ENCODE measurements around the gene COL27A1. TPM values are rescaled to one million over a fixed set of nuclear protein-coding genes. Genes with fewer than 3 reads are reported as not detected.

COL27A1 gene
- total RNA-seq (10 to 100 TPM; 36.9 to 54.3 TPM), polyA plus RNA-seq (10 to 100 TPM in 1 of 2 donors, 1 to 10 TPM in 1; 1.9 to 59.4 TPM)
- long read RNA-seq, donor 1, partial matches to known transcripts: 19 of 35 reads
- long read RNA-seq, donor 1, other reads (novel, unspliced or antisense): 16 of 35 reads
- long read RNA-seq, donor 2, partial matches to known transcripts: 10 of 23 reads
- long read RNA-seq, donor 2, other reads (novel, unspliced or antisense): 12 of 23 reads

GRCh38 chr9:114155263-114155994, at the start of gene COL27A1:
Gene COL27A1, plus strand, starts transcription at chr9:114155537. Its CDS starts 414 bp downstream, at chr9:114155951.
- DNase-seq (peak; percentile 86 to 96), ATAC-seq (ENCODE audit: low FRiP score) (peak; percentile 90)
- no peaks in the 10 kb centered on the region for H3K9me3 ChIP-seq (ENCODE audit: control insufficient read depth, low read length)
- no peaks in the 10 kb centered on the region for H3K4me1 ChIP-seq (ENCODE audit: control insufficient read depth in 1 of 2, insufficient read depth in 2 of 2, low read length in 2 of 2)
- H3K4me3 ChIP-seq (ENCODE audit: low read length in 2 of 2): peak within 1 kb of the TSS; percentile 84
- H3K27ac ChIP-seq (ENCODE audit: low read depth in 1 of 2, low read length in 2 of 2): peak within 1 kb of the TSS in 1 of 2 donors; percentile 64
- intact Hi-C loops (cut with DNase I): loop anchor here (1.0 to 5.0 kb wide), 5 partner anchors 49 to 135 kb away; no protein-coding TSS in a partner anchor
- H3K36me3 ChIP-seq (ENCODE audit: control insufficient read depth in 1 of 2, insufficient read depth in 2 of 2, low read length in 1 of 2): no peaks in the 10 kb centered on the region
- 0 to 1% methylated on average over 51 to 63 of the region's 63 CpGs for WGBS, 2 donors
- H3K27me3 ChIP-seq (ENCODE audit: control insufficient read depth in 1 of 2, insufficient read depth in 2 of 2, low read length in 1 of 2): no peaks in the 10 kb centered on the region

GRCh38 chr9:114107286-114108001, 47.9 kb upstream of the COL27A1 start:
- no peaks in the 10 kb centered on the region for H3K36me3 ChIP-seq (ENCODE audit: control insufficient read depth in 1 of 2, insufficient read depth in 2 of 2, low read length in 1 of 2)
- no peak overlapping the region for H3K4me3 ChIP-seq (ENCODE audit: low read length in 2 of 2)
- intact Hi-C loops (cut with DNase I): loop anchor here (1.0 to 5.0 kb wide), 5 partner anchors 45 to 185 kb away; partner anchors contain the start of gene COL27A1 (in 1 of the 2)
- no peak for DNase-seq
- no peak for ATAC-seq (ENCODE audit: low FRiP score)
- WGBS, 2 donors: 76 to 78% methylated on average over 13 of the region's 13 CpGs
- H3K27me3 ChIP-seq (ENCODE audit: control insufficient read depth in 1 of 2, insufficient read depth in 2 of 2, low read length in 1 of 2): no peaks in the 10 kb centered on the region
- H3K9me3 ChIP-seq (ENCODE audit: control insufficient read depth, low read length): no peaks in the 10 kb centered on the region
- no peak overlapping the region for H3K27ac ChIP-seq (ENCODE audit: low read depth in 1 of 2, low read length in 2 of 2)
- no peaks in the 10 kb centered on the region for H3K4me1 ChIP-seq (ENCODE audit: control insufficient read depth in 1 of 2, insufficient read depth in 2 of 2, low read length in 2 of 2)

GRCh38 chr9:114108016-114108833, 47.1 kb upstream of the COL27A1 start:
- WGBS, 2 donors: 48 to 52% methylated on average over 28 of the region's 28 CpGs
- ATAC-seq (ENCODE audit: low FRiP score) (peak; percentile 82), DNase-seq (peak; percentile 80 to 93)
- intact Hi-C loops (cut with DNase I): loop anchor here (1.0 to 5.0 kb wide), 4 partner anchors 44 to 184 kb away; no protein-coding TSS in a partner anchor
- Histone ChIP-seq H3K4me3 (ENCODE audit: low read length in 2 of 2) (no peak overlapping the region), H3K27ac (ENCODE audit: low read depth in 1 of 2, low read length in 2 of 2) (no peak overlapping the region), H3K9me3 (ENCODE audit: control insufficient read depth, low read length) (no peaks in the 10 kb centered on the region), H3K4me1 (ENCODE audit: control insufficient read depth in 1 of 2, insufficient read depth in 2 of 2, low read length in 2 of 2) (no peaks in the 10 kb centered on the region), H3K36me3 (ENCODE audit: control insufficient read depth in 1 of 2, insufficient read depth in 2 of 2, low read length in 1 of 2) (no peaks in the 10 kb centered on the region), H3K27me3 (ENCODE audit: control insufficient read depth in 1 of 2, insufficient read depth in 2 of 2, low read length in 1 of 2) (no peaks in the 10 kb centered on the region)

- ATAC-seq (ENCODE audit: low FRiP score) (no peak), DNase-seq (no peak)
- Histone ChIP-seq H3K4me1 (ENCODE audit: control insufficient read depth in 1 of 2, insufficient read depth in 2 of 2, low read length in 2 of 2) (peaks cover 0 to 4% of the 10 kb centered on the region in 2 donors), H3K27ac (ENCODE audit: low read depth in 1 of 2, low read length in 2 of 2) (no peak overlapping the region), H3K27me3 (ENCODE audit: control insufficient read depth in 1 of 2, insufficient read depth in 2 of 2, low read length in 1 of 2) (no peaks in the 10 kb centered on the region), H3K4me3 (ENCODE audit: low read length in 2 of 2) (no peak overlapping the region), H3K9me3 (ENCODE audit: control insufficient read depth, low read length) (no peaks in the 10 kb centered on the region), H3K36me3 (ENCODE audit: control insufficient read depth in 1 of 2, insufficient read depth in 2 of 2, low read length in 1 of 2) (no peaks in the 10 kb centered on the region)
- intact Hi-C loops (cut with DNase I): loop anchor here in 1 of 2 donors (5.0 kb wide), 3 partner anchors 43 to 183 kb away; no protein-coding TSS in a partner anchor
- WGBS, 2 donors: 96 to 98% methylated on average over 6 of the region's 6 CpGs
Measured at GRCh38 chr9:114109124-114109523, 46.2 kb upstream of the COL27A1 start.

- intact Hi-C loops (cut with DNase I): no loop called here
Measured at GRCh38 chr9:114110180-114110579, 45.2 kb upstream of the COL27A1 start.

GRCh38 chr9:114112325-114112724, 43.0 kb upstream of the COL27A1 start:
- intact Hi-C loops (cut with DNase I): no loop called here
- no peak for ATAC-seq (ENCODE audit: low FRiP score)

More at GRCh38 chr9:114110180-114110579, 45.2 kb upstream of the COL27A1 start:
- H3K4me3 ChIP-seq (ENCODE audit: low read length in 2 of 2): no peak overlapping the region
- no peaks in the 10 kb centered on the region for H3K36me3 ChIP-seq (ENCODE audit: control insufficient read depth in 1 of 2, insufficient read depth in 2 of 2, low read length in 1 of 2)
- WGBS, 2 donors: 80 to 86% methylated on average over 2 of the region's 2 CpGs
- H3K9me3 ChIP-seq (ENCODE audit: control insufficient read depth, low read length): no peaks in the 10 kb centered on the region
- DNase-seq (no peak), ATAC-seq (ENCODE audit: low FRiP score) (no peak)
- H3K4me1 ChIP-seq (ENCODE audit: control insufficient read depth in 1 of 2, insufficient read depth in 2 of 2, low read length in 2 of 2): peaks cover 0 to 4% of the 10 kb centered on the region in 2 donors
- no peak overlapping the region for H3K27ac ChIP-seq (ENCODE audit: low read depth in 1 of 2, low read length in 2 of 2)
- H3K27me3 ChIP-seq (ENCODE audit: control insufficient read depth in 1 of 2, insufficient read depth in 2 of 2, low read length in 1 of 2): no peaks in the 10 kb centered on the region

GRCh38 chr9:114112778-114113584, 42.4 kb upstream of the COL27A1 start:
- DNase-seq (peak; percentile 90 to 95), ATAC-seq (ENCODE audit: low FRiP score) (peak; percentile 73)
- Histone ChIP-seq H3K36me3 (ENCODE audit: control insufficient read depth in 1 of 2, insufficient read depth in 2 of 2, low read length in 1 of 2) (no peaks in the 10 kb centered on the region), H3K27me3 (ENCODE audit: control insufficient read depth in 1 of 2, insufficient read depth in 2 of 2, low read length in 1 of 2) (no peaks in the 10 kb centered on the region), H3K9me3 (ENCODE audit: control insufficient read depth, low read length) (no peaks in the 10 kb centered on the region), H3K4me1 (ENCODE audit: control insufficient read depth in 1 of 2, insufficient read depth in 2 of 2, low read length in 2 of 2) (peaks cover 0 to 4% of the 10 kb centered on the region in 2 donors), H3K4me3 (ENCODE audit: low read length in 2 of 2) (no peak overlapping the region), H3K27ac (ENCODE audit: low read depth in 1 of 2, low read length in 2 of 2) (no peak overlapping the region)
- 11 to 13% methylated on average over 10 of the region's 10 CpGs for WGBS, 2 donors
- intact Hi-C loops (cut with DNase I): no loop called here

More at GRCh38 chr9:114112325-114112724, 43.0 kb upstream of the COL27A1 start:
- no peaks in the 10 kb centered on the region for H3K27me3 ChIP-seq (ENCODE audit: control insufficient read depth in 1 of 2, insufficient read depth in 2 of 2, low read length in 1 of 2)
- H3K27ac ChIP-seq (ENCODE audit: low read depth in 1 of 2, low read length in 2 of 2): no peak overlapping the region
- peak in 1 of 2 donors; percentile 21 for DNase-seq
- peaks cover 0 to 4% of the 10 kb centered on the region in 2 donors for H3K4me1 ChIP-seq (ENCODE audit: control insufficient read depth in 1 of 2, insufficient read depth in 2 of 2, low read length in 2 of 2)
- no peak overlapping the region for H3K4me3 ChIP-seq (ENCODE audit: low read length in 2 of 2)
- H3K36me3 ChIP-seq (ENCODE audit: control insufficient read depth in 1 of 2, insufficient read depth in 2 of 2, low read length in 1 of 2): no peaks in the 10 kb centered on the region
- WGBS, 2 donors: 24 to 52% methylated on average over 1 of the region's 1 CpG
- no peaks in the 10 kb centered on the region for H3K9me3 ChIP-seq (ENCODE audit: control insufficient read depth, low read length)
